Endothelial cell of umbilical vein (primary cell): Measurements from ENCODE around the gene SPAG17. TPM values are rescaled to one million over a fixed set of nuclear protein-coding genes. Genes with fewer than 3 reads are reported as not detected.

Source experiments
- BruUV-seq: library from RNA; stranded (reverse); fragments of 400-500 nt; replicated peaks from 2 replicates; lab custom pipeline; 2021; lab: Mats Ljungman, UMichigan
- CTCF ChIA-PET: fragments of 300-600, 350-600 bp; sonication (Branson Sonifier 250); formaldehyde crosslinking; loops from one replicate; lab custom pipeline; 2021; ENCODE audit warnings: antibody characterized with exemption, inconsistent platforms; lab: Charles Lee
- POLR2A ChIA-PET: fragments of 300-600, 350-600 bp; sonication (Branson Sonifier 250); formaldehyde crosslinking; loops from one replicate; lab custom pipeline; 2021; ENCODE audit warnings: antibody characterized with exemption, inconsistent platforms; lab: Charles Lee
- DNase-seq: peaks from one replicate; pipeline ENCODE4 v3.0.0-alpha.2; 2011; ENCODE audit warnings: low read depth, low spot score
- FAIRE-seq: peaks from 2 replicates; lab custom pipeline; 2011; peaks lifted over from hg19 to GRCh38; lab: Jason Lieb, UNC
- H2AFZ ChIP-seq: 2 replicates; pipeline ENCODE4 v1.6.0; 2012; ENCODE audit warnings: low read depth, low read length, control low read depth, inconsistent platforms
- H3K27ac ChIP-seq: 2 replicates; pipeline ENCODE4 v1.5.1; 2011; ENCODE audit warnings: low read depth, mild to moderate bottlenecking, control low read depth, low read length, moderate library complexity; ENCODE audit not compliant: insufficient read depth
- H3K27me3 ChIP-seq, 2 experiments: 2 replicates each; pipeline versions ENCODE4 v1.6.0 to v1.6.1; 2011; ENCODE audit warnings: low read length in 2 of 2, mixed read lengths in 1 of 2; ENCODE audit not compliant: control insufficient read depth in 2 of 2, insufficient read depth in 2 of 2
- H3K36me3 ChIP-seq, 2 experiments: 2 replicates in 1 of 2; 3 replicates in 1 of 2; pipeline ENCODE4 v1.5.1; 2011; ENCODE audit warnings: low read length in 2 of 2, mild to moderate bottlenecking in 1 of 2, moderate library complexity in 1 of 2; ENCODE audit not compliant: control insufficient read depth in 2 of 2, insufficient read depth in 2 of 2; ENCODE audit errors: extremely low read depth in 1 of 2
- H3K4me1 ChIP-seq: 3 replicates; pipeline ENCODE4 v1.5.1; 2011; ENCODE audit warnings: mild to moderate bottlenecking, low read length; ENCODE audit not compliant: control insufficient read depth, insufficient read depth; ENCODE audit errors: extremely low read depth
- H3K4me2 ChIP-seq: 2 replicates; pipeline ENCODE4 v1.6.1; 2011; ENCODE audit warnings: low read length, control low read depth, mixed read lengths; ENCODE audit not compliant: insufficient read depth
- H3K4me3 ChIP-seq, 3 experiments: fragments of 200-600 bp in 1 of 3; sonication (generic), shearing (Covaris generic) in 1 of 3; replicated peaks in 1 of 3; 2 replicates each; pipeline ENCODE4 v1.5.1; 2011 to 2016; ENCODE audit warnings: control low read depth in 3 of 3, low read length in 3 of 3, mild to moderate bottlenecking in 2 of 3, inconsistent platforms in 1 of 3, low read depth in 1 of 3, moderate library complexity in 1 of 3; ENCODE audit not compliant: insufficient read depth in 1 of 3
- H3K79me2 ChIP-seq: 2 replicates; pipeline ENCODE4 v1.6.0; 2012; ENCODE audit warnings: low read length, inconsistent platforms; ENCODE audit not compliant: control insufficient read depth, insufficient read depth
- H3K9ac ChIP-seq: replicated peaks from 2 replicates; pipeline ENCODE3; 2011; ENCODE audit warnings: low read length, control low read depth; ENCODE audit not compliant: insufficient read depth; ENCODE audit errors: extremely low read depth
- H3K9me1 ChIP-seq: replicated peaks from 3 replicates; pipeline ENCODE4 v1.6.0; 2011; ENCODE audit warnings: mild to moderate bottlenecking, low read length; ENCODE audit not compliant: control insufficient read depth, insufficient read depth; ENCODE audit errors: extremely low read depth
- H3K9me3 ChIP-seq: replicated peaks from 2 replicates; pipeline ENCODE4 v1.5.1; 2012; ENCODE audit warnings: low read length, inconsistent platforms; ENCODE audit not compliant: control insufficient read depth, insufficient read depth
- H4K20me1 ChIP-seq: replicated peaks from 2 replicates; pipeline ENCODE3; 2011; ENCODE audit warnings: mild to moderate bottlenecking, low read length; ENCODE audit not compliant: control insufficient read depth, insufficient read depth; ENCODE audit errors: extremely low read depth
- CTCF ChIP-seq, 2 donors: IDR thresholded peaks; 1 replicate in 1 of 2; 2 replicates in 1 of 2; pipeline ENCODE4 v1.5.1; 2011; ENCODE audit warnings: low read length in 2 of 2, mild to moderate bottlenecking in 2 of 2, moderate library complexity in 2 of 2, control low read depth in 1 of 2, inconsistent platforms in 1 of 2, low read depth in 1 of 2; ENCODE audit not compliant: insufficient read depth in 1 of 2; ENCODE audit errors: extremely low read depth in 1 of 2
- EZH2 ChIP-seq: IDR thresholded peaks from 2 replicates; pipeline ENCODE4 v1.6.1; 2012; ENCODE audit warnings: borderline replicate concordance, low read depth, mild to moderate bottlenecking, moderate library complexity, low read length, inconsistent platforms; ENCODE audit not compliant: severe bottlenecking
- GATA2 ChIP-seq: IDR thresholded peaks from 2 replicates; pipeline ENCODE4 v1.7.0; 2011; ENCODE audit warnings: low read depth, mild to moderate bottlenecking, moderate library complexity, mixed read lengths, low read length; ENCODE audit not compliant: insufficient read length, insufficient read depth
- JUN ChIP-seq: IDR thresholded peaks from 2 replicates; pipeline ENCODE4 v1.6.1; 2011; ENCODE audit warnings: borderline replicate concordance, low read depth; ENCODE audit not compliant: insufficient read length, insufficient read depth
- MAX ChIP-seq: IDR thresholded peaks from 2 replicates; pipeline ENCODE4 v1.6.1; 2011; ENCODE audit not compliant: insufficient read depth, insufficient read length
- MYC ChIP-seq: IDR thresholded peaks from one replicate; pipeline ENCODE4 v1.6.1; 2011; ENCODE audit warnings: mild to moderate bottlenecking, low read depth, low read length
- POLR2A ChIP-seq: IDR thresholded peaks from 2 replicates; pipeline ENCODE4 v1.6.1; 2012; ENCODE audit warnings: low read depth, mild to moderate bottlenecking, control low read depth, low read length
- POLR2AphosphoS5 ChIP-seq: IDR thresholded peaks from 2 replicates; pipeline ENCODE4 v1.6.1; 2012; ENCODE audit warnings: low read depth, mild to moderate bottlenecking, control low read depth, low read length, moderate library complexity; ENCODE audit not compliant: insufficient read depth
- dilution Hi-C: fragments of 300-500 bp; cut with MboI; formaldehyde crosslinking; loops from one replicate; pipeline ENCODE4 v1.15.0; 2019; ENCODE audit warnings: low sequenced_read_pairs; ENCODE audit not compliant: extremely low pct_ligation_motif_present
- intact Hi-C: fragments of 100-400 bp; cut with micrococcal nuclease; formaldehyde crosslinking; loops from one replicate; pipeline ENCODE4 v1.10.0; 2022
- polyA plus RNA-seq, 4 experiments: library from polyadenylated mRNA; depleted of rRNA in 3 of 4; stranded (reverse) in 3 of 4; unstranded in 1 of 4; fragments of >200 nt; gene quantifications; 2 replicates each; pipeline versions ENCODE4 v1.2.1 to v1.2.3, GENCODE V29; 2011 to 2012; ENCODE audit warnings: missing spikeins in 1 of 4
- total RNA-seq: library from RNA; stranded (reverse); gene quantifications from 2 replicates; pipeline ENCODE4 v1.2.3, GENCODE V29; 2021

Gene SPAG17
- total and polyA plus RNA-seq, 2 donors (not counting 3 experiments of a cell fraction or from before 2014, with no cell fraction given), result not detected

- ChIA-PET POLR2A (no interaction called here), CTCF (interaction anchor here (1.6 kb wide), 1 partner anchor 23 kb away, joined by 3 read pairs; no protein-coding TSS in a partner anchor)
- Histone ChIP-seq H3K9me3 (no peaks in the 10 kb centered on the region), H4K20me1 (no peaks in the 10 kb centered on the region), H3K4me1 (no peaks in the 10 kb centered on the region), H3K9me1 (no peaks in the 10 kb centered on the region), H3K27ac (no peak overlapping the region), H2AFZ (no peak overlapping the region), H3K9ac (no peak overlapping the region), H3K79me2 (no peaks in the 10 kb centered on the region), H3K4me3 (no peak overlapping the region), H3K36me3 (peaks cover 1 to 3% of the 10 kb centered on the region in 2 experiments), H3K4me2 (no peak overlapping the region), H3K27me3 (no peaks in the 10 kb centered on the region)
- TF ChIP-seq EZH2, result no peak
- no peak for TF ChIP-seq POLR2A
- TF ChIP-seq MYC, result no peak
- TF ChIP-seq CTCF (IDR thresholded peaks at IDR 0.05; ENCODE audit: extremely low read depth in 1 of 2, insufficient read depth in 1 of 2, low read depth in 1 of 2, low read length in 2 of 2), result no peak
- TF ChIP-seq GATA2, result no peak
- TF ChIP-seq POLR2AphosphoS5, result no peak
- no peak for TF ChIP-seq MAX
- TF ChIP-seq JUN, result no peak
- no peak for DNase-seq
- FAIRE-seq, result no peak
- intact Hi-C loops (no loop called here), dilution Hi-C loops (no loop called here)
- BruUV-seq, result no TSS peak
Observed at GRCh38 chr1:117905019-117905418, 280.0 kb downstream of the SPAG17 start.
